ENCODE results near the gene NTPCR. TPM values are rescaled to one million over a fixed set of nuclear protein-coding genes. Genes with fewer than 3 reads are reported as not detected.

NTPCR gene
- total RNA-seq, 4 donors from 2014 or later, result 24.6 to 37.1 (median 28.4) TPM

DNA sequence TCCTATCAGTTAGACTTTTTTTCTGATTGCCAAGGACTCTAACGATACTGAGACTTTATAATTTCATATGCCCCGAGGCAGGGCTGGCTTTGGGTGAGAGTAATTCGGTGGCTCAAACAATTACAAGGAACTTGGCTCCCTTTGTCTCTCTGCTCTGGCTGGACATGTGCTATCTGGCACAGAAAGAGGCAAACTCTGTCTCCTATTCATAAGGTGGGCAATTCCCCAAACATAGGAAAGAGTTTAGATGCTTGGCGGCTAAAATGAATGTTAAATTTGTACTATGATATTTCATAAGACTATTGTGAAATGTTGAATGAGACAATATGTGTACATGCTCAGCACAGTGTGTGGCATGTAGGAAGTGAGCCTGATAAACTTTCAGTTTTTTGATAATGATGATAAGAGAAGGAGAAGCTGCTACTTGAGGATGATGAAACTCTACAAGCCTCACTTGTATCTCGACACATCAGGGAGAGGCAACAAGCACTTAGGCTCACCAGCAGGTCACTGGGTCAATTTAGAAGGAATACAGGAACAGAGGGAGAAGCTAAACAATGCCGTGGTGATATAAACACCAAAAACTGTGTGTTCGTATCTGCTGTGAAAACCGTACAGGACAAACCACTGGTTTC lies 12.6 kb upstream of the NTPCR start:
- no peak for TF ChIP-seq POLR2A (IDR thresholded peaks at IDR 0.05)
- no peak for TF ChIP-seq POLR2AphosphoS5 (IDR thresholded peaks at IDR 0.05)
- TF ChIP-seq CTCF (IDR thresholded peaks at IDR 0.05), result no peak
- TF ChIP-seq EP300 (IDR thresholded peaks at IDR 0.05), result no peak
- peaks cover 0 to 8% (median 0%) of the 10 kb centered on the region in 3 donors for H3K9me3 ChIP-seq
- peak; percentile 39 for ATAC-seq
- H3K27me3 ChIP-seq, result peaks cover 6% of the 10 kb centered on the region
- no peak overlapping the region for H3K4me3 ChIP-seq
- H3K36me3 ChIP-seq, result no peaks in the 10 kb centered on the region
- WGBS, 2 donors (ENCODE audit: low coverage in 1 of 2), result 34 to 51% methylated on average over 5 to 8 of the region's 8 CpGs
- no peak overlapping the region for H3K27ac ChIP-seq
- H3K4me1 ChIP-seq, result no peaks in the 10 kb centered on the region

DNA sequence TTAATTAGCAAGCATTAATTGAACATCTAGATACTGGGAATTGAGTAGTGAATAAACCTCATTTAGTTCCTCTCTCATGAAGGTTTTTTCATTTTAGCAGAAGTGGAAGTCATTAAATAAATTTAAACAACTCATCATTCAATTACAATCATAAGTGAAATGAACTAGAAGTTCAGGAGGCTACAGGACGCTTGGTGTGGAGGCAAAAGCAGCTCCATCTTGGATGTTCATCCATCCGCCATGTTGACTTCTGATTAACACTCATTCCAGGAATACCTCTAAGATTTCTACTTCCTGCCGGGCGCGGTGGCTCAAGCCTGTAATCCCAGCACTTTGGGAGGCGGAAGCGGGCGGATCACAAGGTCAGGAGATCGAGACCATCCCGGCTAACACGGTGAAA lies 11.5 kb upstream of the NTPCR start:
- 88 to 90% methylated on average over 2 to 3 of the region's 11 CpGs for WGBS, 2 donors (ENCODE audit: low coverage in 1 of 2)
- no peaks in the 10 kb centered on the region for H3K36me3 ChIP-seq
- H3K4me3 ChIP-seq, result no peak overlapping the region
- no peaks in the 10 kb centered on the region for H3K4me1 ChIP-seq
- peaks cover 0 to 8% (median 0%) of the 10 kb centered on the region in 3 donors for H3K9me3 ChIP-seq
- H3K27me3 ChIP-seq, result peaks cover 6% of the 10 kb centered on the region
- TF ChIP-seq POLR2AphosphoS5 (IDR thresholded peaks at IDR 0.05) (no peak), POLR2A (IDR thresholded peaks at IDR 0.05) (no peak), EP300 (IDR thresholded peaks at IDR 0.05) (no peak), CTCF (IDR thresholded peaks at IDR 0.05) (no peak)
- ATAC-seq, result no peak
- H3K27ac ChIP-seq, result no peak overlapping the region

DNA sequence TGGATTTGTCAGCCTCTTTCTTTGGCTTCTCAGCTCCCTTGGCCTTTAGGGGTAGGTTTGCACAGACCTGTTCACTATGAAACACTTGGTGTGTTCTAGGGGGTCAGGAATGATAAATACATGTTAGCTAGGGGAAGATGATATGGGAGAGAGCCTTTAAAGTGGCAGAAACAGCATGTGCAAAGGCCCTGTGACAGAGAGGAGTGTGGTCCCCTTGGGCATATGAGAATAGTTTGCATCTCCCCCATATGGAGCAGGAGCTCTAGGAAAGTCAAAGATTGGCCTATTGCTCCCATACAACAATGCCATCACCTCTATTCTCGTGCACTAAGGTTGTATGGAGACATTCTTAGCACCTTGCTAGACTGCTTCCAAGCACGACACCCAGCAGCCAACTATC lies 10.7 kb upstream of the NTPCR start:
- no peaks in the 10 kb centered on the region for H3K4me1 ChIP-seq
- peaks cover 6% of the 10 kb centered on the region for H3K27me3 ChIP-seq
- no peak overlapping the region for H3K4me3 ChIP-seq
- peaks cover 0 to 8% (median 0%) of the 10 kb centered on the region in 3 donors for H3K9me3 ChIP-seq
- ATAC-seq, result no peak
- TF ChIP-seq EP300 (IDR thresholded peaks at IDR 0.05) (no peak), POLR2AphosphoS5 (IDR thresholded peaks at IDR 0.05) (no peak), POLR2A (IDR thresholded peaks at IDR 0.05) (no peak), CTCF (IDR thresholded peaks at IDR 0.05) (no peak)
- no peaks in the 10 kb centered on the region for H3K36me3 ChIP-seq
- 85 to 94% methylated on average over 2 of the region's 2 CpGs for WGBS, 2 donors (ENCODE audit: low coverage in 1 of 2)
- H3K27ac ChIP-seq, result no peak overlapping the region

DNA sequence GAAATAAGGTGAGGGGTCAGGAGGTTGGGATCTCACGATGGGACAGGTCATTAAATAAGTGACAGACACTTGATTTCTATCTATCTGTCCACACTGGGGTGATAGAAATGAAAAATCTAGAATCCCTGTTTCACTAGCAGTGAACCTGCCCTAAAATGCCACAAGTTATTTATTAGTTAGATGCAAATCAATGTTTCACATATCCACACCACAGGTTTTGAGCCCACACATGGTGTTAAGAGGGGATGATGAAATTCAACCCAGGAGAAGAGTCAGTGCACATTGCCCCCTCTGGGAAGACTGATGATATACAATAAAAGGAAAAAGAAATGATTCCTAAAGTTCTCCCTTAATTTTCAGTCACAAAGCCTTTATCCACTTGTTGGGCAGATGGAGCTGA lies 10.1 kb upstream of the NTPCR start:
- peaks cover 6% of the 10 kb centered on the region for H3K27me3 ChIP-seq
- no peaks in the 10 kb centered on the region for H3K4me1 ChIP-seq
- H3K27ac ChIP-seq, result no peak overlapping the region
- peaks cover 0 to 8% (median 0%) of the 10 kb centered on the region in 3 donors for H3K9me3 ChIP-seq
- no peaks in the 10 kb centered on the region for H3K36me3 ChIP-seq
- ATAC-seq, result no peak
- TF ChIP-seq CTCF (IDR thresholded peaks at IDR 0.05), result no peak
- TF ChIP-seq POLR2AphosphoS5 (IDR thresholded peaks at IDR 0.05), result no peak
- no peak for TF ChIP-seq POLR2A (IDR thresholded peaks at IDR 0.05)
- TF ChIP-seq EP300 (IDR thresholded peaks at IDR 0.05), result no peak
- 63 to 83% methylated on average over 1 of the region's 1 CpG for WGBS, 2 donors (ENCODE audit: low coverage in 1 of 2)
- no peak overlapping the region for H3K4me3 ChIP-seq

Measured in gastroesophageal sphincter (tissue), 4 donors.